Stimulated activated CD8-positive, alpha-beta memory T cell treated with anti-CD3 and anti-CD28 coated beads, Interleukin-2, amount 100 ng/mL, for 1 hour (primary cell): ENCODE measurements around the gene B3GALT5.
"Not testable (repeated sequence)": the region's sequence is repeated elsewhere in the genome, so short reads cannot be mapped to it uniquely, and the experiment has no call there.

Experiments used
- DNase-seq, 2 donors: peaks; one replicate each; pipeline ENCODE4 v3.0.0-alpha.2; 2020; ENCODE audit warnings: low read depth in 2 of 2

Gene B3GALT5

GRCh38 chr21:39666681-39667315, 54.1 kb downstream of the B3GALT5 start:
- no peak for DNase-seq

- DNase-seq, result no peak
Measured at GRCh38 chr21:39667353-39667891, 54.7 kb downstream of the B3GALT5 start.

GRCh38 chr21:39668369-39668768, 55.6 kb downstream of the B3GALT5 start:
- no peak for DNase-seq

GRCh38 chr21:39669485-39669884, 56.7 kb downstream of the B3GALT5 start:
- DNase-seq, result no peak

- DNase-seq, result no peak
Measured at GRCh38 chr21:39669976-39670661, 57.4 kb downstream of the B3GALT5 start.

GRCh38 chr21:39670701-39671100, 58.0 kb downstream of the B3GALT5 start:
- no peak for DNase-seq

- no peak for DNase-seq
Measured at GRCh38 chr21:39671986-39672385, 59.2 kb downstream of the B3GALT5 start.

- no peak for DNase-seq
Measured at GRCh38 chr21:39673163-39673562, 60.4 kb downstream of the B3GALT5 start.

- no peak for DNase-seq
Measured at GRCh38 chr21:39673736-39674135, 61.0 kb downstream of the B3GALT5 start.

GRCh38 chr21:39674801-39675200, 62.1 kb downstream of the B3GALT5 start:
- no peak for DNase-seq

- no peak for DNase-seq
Measured at GRCh38 chr21:39675590-39675989, 62.9 kb downstream of the B3GALT5 start.

GRCh38 chr21:39675993-39676661, 63.4 kb downstream of the B3GALT5 start:
- no peak for DNase-seq

- no peak for DNase-seq
Measured at GRCh38 chr21:39680216-39680615, 67.5 kb downstream of the B3GALT5 start.

- no peak for DNase-seq
Measured at GRCh38 chr21:39681257-39681656, 68.5 kb downstream of the B3GALT5 start.

- DNase-seq, result no peak
Measured at GRCh38 chr21:39681845-39682244, 69.1 kb downstream of the B3GALT5 start.

GRCh38 chr21:39685236-39685635, 72.5 kb downstream of the B3GALT5 start:
- no peak for DNase-seq

GRCh38 chr21:39685991-39686390, 73.3 kb downstream of the B3GALT5 start:
- DNase-seq, result no peak

GRCh38 chr21:39686646-39687468, 74.1 kb downstream of the B3GALT5 start:
- no peak for DNase-seq

- DNase-seq, result no peak
Measured at GRCh38 chr21:39688010-39688409, 75.3 kb downstream of the B3GALT5 start.

GRCh38 chr21:39689860-39690259, 77.1 kb downstream of the B3GALT5 start:
- DNase-seq, result not testable (repeated sequence)

- DNase-seq, result no peak
Measured at GRCh38 chr21:39690454-39690853, 77.7 kb downstream of the B3GALT5 start.

GRCh38 chr21:39694750-39695149, 82.0 kb downstream of the B3GALT5 start:
- DNase-seq, result no peak
